K562 (cell line): ENCODE measurements around the gene ACOT13. TPM values are rescaled to one million over a fixed set of nuclear protein-coding genes. Genes with fewer than 3 reads are reported as not detected.

ENCODE experiments used
- ATAC-seq: fragments of 200-7000 bp; cut with Tn5 transposase; 3 replicates; pipeline ENCODE4 v1.9.1; 2020; ENCODE audit warnings: moderate library complexity
- BruUV-seq: library from RNA; stranded (reverse); fragments of 400-500 nt; replicated peaks from 2 replicates; lab custom pipeline; 2021; lab: Mats Ljungman, UMichigan
- CTCF ChIA-PET: fragments of 300-600 bp; formaldehyde crosslinking; extraction: SDS; loops from one replicate; lab custom pipeline; 2021; ENCODE audit warnings: low intra/inter-chr PET ratio; lab: Yijun Ruan, JAX
- POLR2A ChIA-PET: fragments of 300-600, 350-650 bp; sonication (Branson Sonifier 250); formaldehyde crosslinking; extraction: SDS; loops from one replicate; lab custom pipeline; 2021; ENCODE audit warnings: antibody characterized with exemption, inconsistent platforms; lab: Yijun Ruan, JAX
- DNase-seq, 4 experiments: peaks; one replicate each; pipeline versions ENCODE4 v3.0.0 to v3.0.0-alpha.2; 2011 to 2018; ENCODE audit warnings: low spot score in 3 of 4, mixed read lengths in 3 of 4; ENCODE audit errors: extremely low read depth in 1 of 4
- FAIRE-seq: peaks from 2 replicates; lab custom pipeline; 2011; peaks lifted over from hg19 to GRCh38; lab: Jason Lieb, UNC
- H2AFZ ChIP-seq: 2 replicates; pipeline ENCODE4 v1.6.0; 2011; ENCODE audit warnings: low read depth, low read length, control low read depth, inconsistent platforms
- H3K27ac ChIP-seq: fragments of 200-600 bp; 3 replicates; pipeline ENCODE4 v1.8.0; 2011; ENCODE audit warnings: low read depth, mild to moderate bottlenecking, control low read depth, inconsistent platforms, low read length, moderate library complexity, mixed read lengths; ENCODE audit errors: extremely low read depth
- H3K27me3 ChIP-seq, 2 experiments: fragments of 300-600 bp in 1 of 2; 2 replicates in 1 of 2; 3 replicates in 1 of 2; pipeline versions ENCODE4 v1.6.0 to v1.8.0; 2011; ENCODE audit warnings: inconsistent platforms in 2 of 2, low read length in 2 of 2, mild to moderate bottlenecking in 1 of 2, mixed read lengths in 1 of 2, moderate library complexity in 1 of 2; ENCODE audit not compliant: control insufficient read depth in 2 of 2, insufficient read depth in 2 of 2
- H3K36me3 ChIP-seq: fragments of 300-600 bp; 3 replicates; pipeline ENCODE4 v1.8.0; 2011; ENCODE audit warnings: mild to moderate bottlenecking, low read length, inconsistent platforms; ENCODE audit not compliant: control insufficient read depth, insufficient read depth
- H3K4me1 ChIP-seq, 2 experiments: fragments of 200-600 bp in 1 of 2; replicated peaks in 1 of 2; 2 replicates in 1 of 2; 3 replicates in 1 of 2; pipeline versions ENCODE4 v1.5.1 to v1.8.0; 2011; ENCODE audit warnings: inconsistent platforms in 2 of 2, low read length in 2 of 2, mild to moderate bottlenecking in 1 of 2, mixed read lengths in 1 of 2, moderate library complexity in 1 of 2; ENCODE audit not compliant: control insufficient read depth in 2 of 2, insufficient read depth in 2 of 2
- H3K4me2 ChIP-seq: 2 replicates; pipeline ENCODE4 v1.6.1; 2011; ENCODE audit warnings: low read length, control low read depth, inconsistent platforms, mixed read lengths; ENCODE audit not compliant: insufficient read depth
- H3K4me3 ChIP-seq: fragments of 200-600 bp; sonication (generic), shearing (Covaris generic); 2 replicates; pipeline ENCODE4 v1.5.1; 2016; ENCODE audit warnings: control low read depth, inconsistent platforms
- H3K79me2 ChIP-seq: fragments of 200-600 bp; 3 replicates; pipeline ENCODE4 v1.8.0; 2011; ENCODE audit warnings: low read length, inconsistent platforms; ENCODE audit not compliant: control insufficient read depth, insufficient read depth
- H3K9ac ChIP-seq, 2 experiments: 2 replicates each; pipeline versions ENCODE4 v1.6.0 to v1.6.1; 2011; ENCODE audit warnings: low read depth in 2 of 2, low read length in 2 of 2, control low read depth in 1 of 2, inconsistent platforms in 1 of 2, mild to moderate bottlenecking in 1 of 2, mixed read lengths in 1 of 2; ENCODE audit not compliant: insufficient read depth in 1 of 2
- H3K9me1 ChIP-seq: one replicate; pipeline ENCODE4 v1.6.0; 2011; ENCODE audit warnings: inconsistent platforms, mild to moderate bottlenecking, low read length, moderate library complexity; ENCODE audit not compliant: control insufficient read depth, insufficient read depth
- H3K9me3 ChIP-seq: replicated peaks from 2 replicates; pipeline ENCODE4 v1.5.1; 2011; ENCODE audit warnings: low read depth, low read length, inconsistent platforms; ENCODE audit not compliant: control insufficient read depth, insufficient read depth
- H4K20me1 ChIP-seq: replicated peaks from 2 replicates; pipeline ENCODE4 v1.6.1; 2011; ENCODE audit warnings: low read length, inconsistent platforms, mixed read lengths; ENCODE audit not compliant: control insufficient read depth, insufficient read depth
- E2F8 ChIP-seq: fragments of 450-650 bp; IDR thresholded peaks from 2 replicates; pipeline ENCODE4 v1.7.1; 2018; ENCODE audit warnings: mild to moderate bottlenecking, low read depth; ENCODE audit not compliant: partially characterized antibody
- FOS ChIP-seq: IDR thresholded peaks from 3 replicates; pipeline ENCODE4 v1.6.1; 2011; ENCODE audit not compliant: insufficient read length; ENCODE audit errors: extremely low read depth
- HBP1 ChIP-seq: fragments of 450-650 bp; formaldehyde crosslinking; IDR thresholded peaks from 2 replicates; pipeline ENCODE4 v1.4.0; 2022; ENCODE audit warnings: missing genetic modification characterization
- HMBOX1 ChIP-seq: sonication (generic); IDR thresholded peaks from 2 replicates; pipeline ENCODE4 v1.6.1; 2016
- MXI1 ChIP-seq: IDR thresholded peaks from 2 replicates; pipeline ENCODE4 v1.6.1; 2011; ENCODE audit warnings: low read depth, mild to moderate bottlenecking, improper control_type of control experiment, low read length
- RAD51 ChIP-seq: fragments of 450-650 bp; IDR thresholded peaks from 2 replicates; pipeline ENCODE4 v1.7.1; 2016; ENCODE audit warnings: low read depth, mild to moderate bottlenecking, borderline replicate concordance
- ZKSCAN1 ChIP-seq: fragments of 150-350 bp; IDR thresholded peaks from 2 replicates; pipeline ENCODE4 v1.6.1; 2016; ENCODE audit warnings: low read depth, low read length
- ZNF561 ChIP-seq: fragments of 450-650 bp; formaldehyde crosslinking; conservative IDR thresholded peaks from 2 replicates; pipeline ENCODE4 v1.4.0; 2020; ENCODE audit warnings: mild to moderate bottlenecking, moderate library complexity
- WGBS: fragments of 100-300 bp; shearing (Covaris generic); methylation state at CpG from one replicate; pipeline ENCODE4 v1.1.6; 2016; ENCODE audit warnings: low coverage, mixed read lengths; ENCODE audit not compliant: insufficient coverage; ENCODE audit errors: missing lambda C conversion rate; 5-methylcytosine and 5-hydroxymethylcytosine counted together
- in situ Hi-C: fragments of 300-500 bp; cut with MboI; formaldehyde crosslinking; loops from 4 replicates; pipeline ENCODE4 v1.15.0; 2018; ENCODE audit warnings: inconsistent platforms, mixed read lengths
- intact Hi-C: fragments of 100-400 bp; cut with micrococcal nuclease; formaldehyde crosslinking; loops from 2 replicates; pipeline ENCODE4 v1.14.2; 2022
- polyA plus RNA-seq, 8 experiments: library from polyadenylated mRNA; depleted of rRNA in 4 of 8; stranded (reverse) in 5 of 8; unstranded in 3 of 8; fragments of >200 nt; fragmentation: Nextera tagmentation in 2 of 8; fragmentation: Illumina TruSeq in 1 of 8; extraction: Ambion mirVana in 2 of 8; extraction: Trizol in 1 of 8; gene quantifications; 2 replicates each; pipeline versions ENCODE4 v1.2.1 to v1.2.3, GENCODE V29; 2011 to 2014; ENCODE audit warnings: inconsistent platforms in 1 of 8, missing spikeins in 1 of 8
- total RNA-seq, 7 experiments: library from RNA; depleted of rRNA in 6 of 7; stranded (reverse); fragments of >200 nt in 6 of 7; fragmentation: Illumina TruSeq in 2 of 7; extraction: Trizol in 2 of 7; gene quantifications; 2 replicates each; pipeline versions ENCODE4 v1.2.1 to v1.2.3, GENCODE V29; 2011 to 2021; ENCODE audit warnings: low replicate concordance in 1 of 7
- TF ChIP-seq, protein P1 (sequence below): sonication (generic); formaldehyde crosslinking; IDR thresholded peaks from 2 replicates; pipeline ENCODE4 v1.8.0; 2022; ENCODE audit warnings: mild to moderate bottlenecking, missing genetic modification reagents, borderline replicate concordance

The ACOT13 gene
- total and polyA plus RNA-seq, 9 of the 15 experiments (the other 6 are each of a cell fraction or from before 2014, with no cell fraction given), result 14.1 to 129 (median 65.7) TPM

- H3K27me3 ChIP-seq, result no peaks in the 10 kb centered on the region
- BruUV-seq, result no TSS peak
- no peaks in the 10 kb centered on the region for H3K9me3 ChIP-seq
- POLR2A ChIA-PET, result interaction anchor here (0.6 to 2.6 kb wide), 2 partner anchors 9 to 10 kb away, joined by 3 to 45 read pairs; partner anchors contain the start of gene C6orf62
- FAIRE-seq, result no peak
- no peak overlapping the region for H3K4me3 ChIP-seq
- no peak overlapping the region for H3K27ac ChIP-seq
- no peaks in the 10 kb centered on the region for H3K9me1 ChIP-seq
- H3K4me2 ChIP-seq, result no peak overlapping the region
- H2AFZ ChIP-seq, result no peak overlapping the region
- peak; percentile 7 for ATAC-seq
- H4K20me1 ChIP-seq, result no peaks in the 10 kb centered on the region; the same call in 1 of the 2 replicates
- intact Hi-C loops, result no loop called here
- no peaks in the 10 kb centered on the region for H3K4me1 ChIP-seq
- DNase-seq, result no peak
- in situ Hi-C loops, result no loop called here
- WGBS, result 98% methylated on average over 4 of the region's 4 CpGs
- no peak overlapping the region for H3K9ac ChIP-seq
- H3K36me3 ChIP-seq, result peaks cover 99% of the 10 kb centered on the region
- H3K79me2 ChIP-seq, result peaks cover 40% of the 10 kb centered on the region
- CTCF ChIA-PET, result no interaction called here
- TF ChIP-seq MXI1 (no peak), ZKSCAN1 (no peak), E2F8 (peak; percentile 39), FOS (no peak), ZNF561 (no peak), RAD51 (peak; percentile 40), HMBOX1 (no peak), HBP1 (no peak)
- TF ChIP-seq, protein P1, sequence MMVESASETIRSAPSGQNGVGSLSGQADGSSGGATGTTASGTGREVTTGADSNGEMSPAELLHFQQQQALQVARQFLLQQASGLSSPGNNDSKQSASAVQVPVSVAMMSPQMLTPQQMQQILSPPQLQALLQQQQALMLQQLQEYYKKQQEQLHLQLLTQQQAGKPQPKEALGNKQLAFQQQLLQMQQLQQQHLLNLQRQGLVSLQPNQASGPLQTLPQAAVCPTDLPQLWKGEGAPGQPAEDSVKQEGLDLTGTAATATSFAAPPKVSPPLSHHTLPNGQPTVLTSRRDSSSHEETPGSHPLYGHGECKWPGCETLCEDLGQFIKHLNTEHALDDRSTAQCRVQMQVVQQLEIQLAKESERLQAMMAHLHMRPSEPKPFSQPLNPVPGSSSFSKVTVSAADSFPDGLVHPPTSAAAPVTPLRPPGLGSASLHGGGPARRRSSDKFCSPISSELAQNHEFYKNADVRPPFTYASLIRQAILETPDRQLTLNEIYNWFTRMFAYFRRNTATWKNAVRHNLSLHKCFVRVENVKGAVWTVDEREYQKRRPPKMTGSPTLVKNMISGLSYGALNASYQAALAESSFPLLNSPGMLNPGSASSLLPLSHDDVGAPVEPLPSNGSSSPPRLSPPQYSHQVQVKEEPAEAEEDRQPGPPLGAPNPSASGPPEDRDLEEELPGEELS (CRISPR knock-in tag), result no peak
Measured at GRCh38 chr6:24709014-24709711, 42.3 kb downstream of the ACOT13 start.
